H1 (cell line): ENCODE data around the gene ZSCAN12. TPM values are rescaled to one million over a fixed set of nuclear protein-coding genes. Genes with fewer than 3 reads are reported as not detected.

ENCODE experiments used
- CTCF ChIA-PET: fragments of 300-600 bp; sonication (Branson Sonifier 250); formaldehyde crosslinking; loops from one replicate; lab custom pipeline; 2021; ENCODE audit not compliant: partially characterized antibody; lab: Charles Lee
- POLR2A ChIA-PET: fragments of 300-600 bp; sonication (Branson Sonifier 250); formaldehyde crosslinking; loops from one replicate; lab custom pipeline; 2021; ENCODE audit warnings: inconsistent platforms; ENCODE audit not compliant: partially characterized antibody; lab: Charles Lee
- DNase-seq, 2 experiments: peaks; one replicate each; pipeline versions ENCODE4 v3.0.0 to v3.0.0-alpha.2; 2010 to 2022; ENCODE audit warnings: low spot score in 2 of 2, low read depth in 1 of 2, mixed read lengths in 1 of 2
- FAIRE-seq: peaks from 2 replicates; lab custom pipeline; 2011; peaks lifted over from hg19 to GRCh38; lab: Jason Lieb, UNC
- H2AFZ ChIP-seq: 2 replicates; pipeline ENCODE4 v1.8.1; 2012; ENCODE audit warnings: low read length, inconsistent platforms
- H2AK5ac ChIP-seq: 2 replicates; pipeline ENCODE4 v1.6.1; 2013; ENCODE audit warnings: low read depth, low read length
- H2BK120ac ChIP-seq: replicated peaks from 2 replicates; pipeline ENCODE3; 2013; ENCODE audit warnings: low read depth, low read length, inconsistent platforms
- H2BK12ac ChIP-seq: 2 replicates; pipeline ENCODE4 v1.6.1; 2013; ENCODE audit warnings: low read depth, low read length
- H2BK15ac ChIP-seq: 2 replicates; pipeline ENCODE4 v1.6.1; 2013; ENCODE audit warnings: low read length
- H2BK20ac ChIP-seq: 2 replicates; pipeline ENCODE4 v1.6.1; 2013; ENCODE audit warnings: low read length
- H2BK5ac ChIP-seq: 2 replicates; pipeline ENCODE4 v1.6.1; 2013; ENCODE audit warnings: low read depth, low read length
- H3K14ac ChIP-seq: 2 replicates; pipeline ENCODE4 v1.6.1; 2013; ENCODE audit warnings: inconsistent platforms; ENCODE audit not compliant: insufficient read length
- H3K18ac ChIP-seq: 2 replicates; pipeline ENCODE4 v1.6.1; 2013; ENCODE audit warnings: low read length; ENCODE audit errors: extremely low read depth
- H3K23ac ChIP-seq: 2 replicates; pipeline ENCODE4 v1.6.1; 2013; ENCODE audit warnings: inconsistent platforms; ENCODE audit not compliant: insufficient read length
- H3K23me2 ChIP-seq: 2 replicates; pipeline ENCODE4 v1.6.1; 2013; ENCODE audit warnings: low read depth, low read length
- H3K27ac ChIP-seq: 2 replicates; pipeline ENCODE4 v1.6.1; 2011; ENCODE audit warnings: low read depth, low read length, inconsistent platforms
- H3K27me3 ChIP-seq, 4 experiments: replicated peaks in 1 of 4; 1 replicate in 1 of 4; 2 replicates in 3 of 4; pipeline versions ENCODE4 v1.6.1 to v1.8.1; 2011 to 2013; ENCODE audit warnings: low read length in 3 of 4, mild to moderate bottlenecking in 3 of 4, inconsistent platforms in 2 of 4, mixed read lengths in 2 of 4, moderate library complexity in 1 of 4; ENCODE audit not compliant: control insufficient read depth in 3 of 4, insufficient read depth in 3 of 4; ENCODE audit errors: extremely low read depth in 1 of 4
- H3K36me3 ChIP-seq, 4 experiments: 2 replicates each; pipeline versions ENCODE4 v1.6.1 to v1.8.1; 2011 to 2013; ENCODE audit warnings: mild to moderate bottlenecking in 4 of 4, low read length in 3 of 4, moderate library complexity in 2 of 4, control low read depth in 1 of 4, inconsistent platforms in 1 of 4; ENCODE audit not compliant: insufficient read depth in 4 of 4, control insufficient read depth in 2 of 4
- H3K4ac ChIP-seq: replicated peaks from 2 replicates; pipeline ENCODE3; 2013; ENCODE audit warnings: low read length, low read depth, mixed read lengths, inconsistent platforms; ENCODE audit not compliant: insufficient read length
- H3K4me1 ChIP-seq, 4 experiments: replicated peaks in 1 of 4; 1 replicate in 1 of 4; 2 replicates in 3 of 4; pipeline versions ENCODE4 v1.6.1 to v1.8.1; 2011 to 2013; ENCODE audit warnings: low read length in 3 of 4, inconsistent platforms in 2 of 4, mixed read lengths in 1 of 4; ENCODE audit not compliant: insufficient read depth in 4 of 4, control insufficient read depth in 3 of 4
- H3K4me2 ChIP-seq, 2 experiments: 2 replicates each; pipeline versions ENCODE4 v1.6.1 to v1.8.1; 2011 to 2013; ENCODE audit warnings: low read depth in 2 of 2, low read length in 2 of 2, control low read depth in 1 of 2, inconsistent platforms in 1 of 2, mild to moderate bottlenecking in 1 of 2; ENCODE audit not compliant: insufficient read depth in 1 of 2
- H3K4me3 ChIP-seq, 4 experiments: fragments of 200-600, 300-600 bp in 1 of 4; sonication (generic), shearing (Covaris generic), sonication (Bioruptor Twin) in 1 of 4; 2 replicates each; pipeline versions ENCODE4 v1.5.1 to v1.8.1; 2011 to 2016; ENCODE audit warnings: low read length in 4 of 4, low read depth in 3 of 4, control low read depth in 2 of 4, inconsistent platforms in 2 of 4, mild to moderate bottlenecking in 2 of 4, mixed read lengths in 1 of 4, moderate library complexity in 1 of 4; ENCODE audit not compliant: insufficient read depth in 2 of 4; ENCODE audit errors: extremely low read depth in 1 of 4
- H3K56ac ChIP-seq: replicated peaks from 2 replicates; pipeline ENCODE3; 2013; ENCODE audit warnings: low read depth, mild to moderate bottlenecking, mixed read lengths, low read length, inconsistent platforms; ENCODE audit not compliant: insufficient read length
- H3K79me1 ChIP-seq: 2 replicates; pipeline ENCODE4 v1.6.1; 2013; ENCODE audit warnings: low read depth, low read length, control low read depth
- H3K79me2 ChIP-seq, 2 experiments: 2 replicates each; pipeline versions ENCODE4 v1.6.1 to v1.8.1; 2012 to 2013; ENCODE audit warnings: low read length in 2 of 2, mild to moderate bottlenecking in 2 of 2, inconsistent platforms in 1 of 2; ENCODE audit not compliant: insufficient read depth in 2 of 2, control insufficient read depth in 1 of 2
- H3K9ac ChIP-seq, 4 experiments: replicated peaks in 1 of 4; 1 replicate in 1 of 4; 2 replicates in 3 of 4; pipeline versions ENCODE4 v1.6.1 to v1.8.1; 2011 to 2013; ENCODE audit warnings: low read depth in 3 of 4, low read length in 3 of 4, control low read depth in 2 of 4, mild to moderate bottlenecking in 2 of 4, moderate library complexity in 2 of 4, inconsistent platforms in 1 of 4; ENCODE audit errors: extremely low read depth in 1 of 4
- H3K9me3 ChIP-seq, 2 experiments: 2 replicates each; pipeline versions ENCODE4 v1.6.1 to v1.8.1; 2012 to 2013; ENCODE audit warnings: mild to moderate bottlenecking in 2 of 2, moderate library complexity in 2 of 2, control low read depth in 1 of 2, inconsistent platforms in 1 of 2, low read depth in 1 of 2, low read length in 1 of 2, mixed read lengths in 1 of 2; ENCODE audit not compliant: insufficient read depth in 2 of 2
- H4K20me1 ChIP-seq, 2 experiments: replicated peaks in 1 of 2; 2 replicates each; pipeline versions ENCODE3 to v1.8.1; 2011 to 2013; ENCODE audit warnings: inconsistent platforms in 2 of 2, low read length in 2 of 2, mild to moderate bottlenecking in 1 of 2; ENCODE audit not compliant: insufficient read depth in 2 of 2, control insufficient read depth in 1 of 2
- H4K5ac ChIP-seq: 2 replicates; pipeline ENCODE4 v1.6.1; 2013; ENCODE audit warnings: low read length, low read depth, mixed read lengths, inconsistent platforms; ENCODE audit not compliant: insufficient read length
- H4K8ac ChIP-seq: 2 replicates; pipeline ENCODE4 v1.8.0; 2013; ENCODE audit warnings: mild to moderate bottlenecking, moderate library complexity, low read length, inconsistent platforms; ENCODE audit not compliant: insufficient read depth; ENCODE audit errors: extremely low read depth
- H4K91ac ChIP-seq: replicated peaks from 2 replicates; pipeline ENCODE3; 2013; ENCODE audit warnings: low read length, mixed read lengths, inconsistent platforms; ENCODE audit not compliant: insufficient read length
- HDAC2 ChIP-seq, 2 experiments: fragments of 300-600 bp in 1 of 2; sonication (generic) in 1 of 2; IDR thresholded peaks; 2 replicates each; pipeline ENCODE4 v1.6.1; 2011 to 2012; ENCODE audit warnings: low read depth in 2 of 2, low read length in 2 of 2, mild to moderate bottlenecking in 2 of 2, moderate library complexity in 2 of 2, borderline replicate concordance in 1 of 2, inconsistent platforms in 1 of 2
- KDM5A ChIP-seq: fragments of 200-600 bp; IDR thresholded peaks from 2 replicates; pipeline ENCODE4 v1.7.1; 2012; ENCODE audit warnings: mild to moderate bottlenecking, low read length, inconsistent platforms, mixed read lengths
- MAX ChIP-seq: IDR thresholded peaks from 2 replicates; pipeline ENCODE4 v1.6.1; 2012; ENCODE audit warnings: inconsistent platforms
- RFX5 ChIP-seq: IDR thresholded peaks from 2 replicates; pipeline ENCODE4 v1.6.1; 2011; ENCODE audit warnings: low read depth, low read length, improper control_type of control experiment, borderline replicate concordance
- WGBS, 2 experiments: shearing (Covaris generic) in 1 of 2; methylation state at CpG; one replicate each; pipeline versions ENCODE4 v1.1.6 to v1.1.7; 2013 to 2015; ENCODE audit warnings: low lambda C conversion rate in 2 of 2, mixed read lengths in 2 of 2, inconsistent platforms in 1 of 2, low coverage in 1 of 2, missing lambda C conversion rate in 1 of 2; ENCODE audit not compliant: insufficient replicate concordance in 2 of 2, insufficient coverage in 1 of 2, insufficient read length in 1 of 2; ENCODE audit errors: extremely low coverage in 1 of 2, missing lambda C conversion rate in 1 of 2; 5-methylcytosine and 5-hydroxymethylcytosine counted together
- polyA plus RNA-seq, 7 experiments: library from polyadenylated mRNA; depleted of rRNA in 3 of 7; stranded (reverse) in 5 of 7; unstranded in 2 of 7; fragments of >200 nt in 5 of 7; fragments of 200-250 nt in 2 of 7; gene quantifications; 1 replicate in 5 of 7; 2 replicates in 1 of 7; 4 replicates in 1 of 7; pipeline versions ENCODE4 v1.2.1 to v1.2.3, GENCODE V29; 2011 to 2013; ENCODE audit warnings: missing spikeins in 2 of 7, mixed read lengths in 2 of 7
- total RNA-seq: library from RNA; stranded (reverse); fragmentation: NEBNext Ultra II Directional; extraction: Animal tissue kit (Norgen Biotek cat#: 25700); gene quantifications from 2 replicates; pipeline ENCODE4 v1.2.1, GENCODE V29; 2021

ZSCAN12 gene
- total and polyA plus RNA-seq, 2 of the 8 experiments (the other 6 are each of a cell fraction or from before 2014, with no cell fraction given): 2.2 to 9.6 TPM

GRCh38 chr6:28351493-28351925 lies 48.0 kb downstream of the ZSCAN12 start:
- H2BK120ac ChIP-seq: no peak overlapping the region
- no peak overlapping the region for H2BK20ac ChIP-seq
- no peak overlapping the region for H3K18ac ChIP-seq
- H3K9ac ChIP-seq: no peak overlapping the region
- H3K4me3 ChIP-seq: peak overlapping the region in 1 of 4 experiments; percentile 94; a peak in 2 of 8 replicates
- peaks cover 2 to 6% (median 4%) of the 10 kb centered on the region in 4 experiments; a peak in 5 of 7 replicates for H3K4me1 ChIP-seq
- no peak overlapping the region for H2BK15ac ChIP-seq
- no peaks in the 10 kb centered on the region; the same call in 1 of the 2 replicates for H3K79me1 ChIP-seq
- H3K27ac ChIP-seq: no peak overlapping the region
- no peak overlapping the region for H3K4ac ChIP-seq
- H2BK5ac ChIP-seq: no peak overlapping the region
- ChIA-PET CTCF (interaction anchor here (0.6 kb wide), 1 partner anchor 210 kb away, joined by 3 read pairs; the partner anchor contains the start of gene ZKSCAN8), POLR2A (interaction anchor here (1.1 to 2.7 kb wide), 6 partner anchors 13 to 538 kb away, joined by 3 to 20 read pairs (median 6); partner anchors contain the start of gene ZSCAN31)
- no peak overlapping the region for H4K91ac ChIP-seq
- FAIRE-seq (no peak), DNase-seq (no peak)
- H3K36me3 ChIP-seq: no peaks in the 10 kb centered on the region
- H3K56ac ChIP-seq: no peak overlapping the region
- no peak overlapping the region for H3K14ac ChIP-seq
- no peak overlapping the region for H2AK5ac ChIP-seq
- no peak overlapping the region for H4K5ac ChIP-seq
- H4K20me1 ChIP-seq: peaks cover 0 to 5% of the 10 kb centered on the region in 2 experiments
- H4K8ac ChIP-seq: no peak overlapping the region
- no peak overlapping the region for H2BK12ac ChIP-seq
- no peak overlapping the region for H3K23ac ChIP-seq
- no peak overlapping the region for H2AFZ ChIP-seq
- H3K4me2 ChIP-seq: peak overlapping the region in 1 of 2 experiments; percentile 66; a peak in 2 of 4 replicates
- H3K23me2 ChIP-seq: peaks cover 3% of the 10 kb centered on the region; the same call in 1 of the 2 replicates
- H3K79me2 ChIP-seq: peaks cover 0 to 38% of the 10 kb centered on the region in 2 experiments; a peak in 3 of 4 replicates
- WGBS, 2 experiments: 65 to 100% methylated on average over 1 to 2 of the region's 2 CpGs
- peaks cover 0 to 3% of the 10 kb centered on the region in 2 experiments; a peak in 2 of 4 replicates for H3K9me3 ChIP-seq
- H3K27me3 ChIP-seq: no peaks in the 10 kb centered on the region
- TF ChIP-seq RFX5 (no peak), MAX (no peak), HDAC2 (IDR thresholded peaks at IDR 0.05; ENCODE audit: borderline replicate concordance in 1 of 2, low read depth in 2 of 2, low read length in 2 of 2) (no peak), KDM5A (no peak)
